Kidney (tissue), 14 donors: ENCODE measurements around the gene AVPR1A. TPM values are rescaled to one million over a fixed set of nuclear protein-coding genes. Genes with fewer than 3 reads are reported as not detected.
A peak's percentile ranks its signal among the peaks of the same experiment; 100 is the strongest.

Experiments used
- DNase-seq, 5 donors: peaks; one replicate each; pipeline ENCODE4 v3.0.0-alpha.2; 2013 to 2020
- FAIRE-seq: peaks from 2 replicates; lab custom pipeline; 2012; peaks lifted over from hg19 to GRCh38; lab: Jason Lieb, UNC
- H3K27ac ChIP-seq, 2 donors: one replicate each; pipeline ENCODE4 v1.7.0; 2013; ENCODE audit warnings: low read depth in 2 of 2, low read length in 2 of 2, inconsistent platforms in 1 of 2
- H3K27me3 ChIP-seq: one replicate; pipeline ENCODE4 v1.7.1; 2013; ENCODE audit warnings: low read length, inconsistent platforms; ENCODE audit not compliant: control insufficient read depth, insufficient read depth
- H3K36me3 ChIP-seq, 3 donors: one replicate each; pipeline versions ENCODE4 v1.7.0 to v1.7.1; 2013; ENCODE audit warnings: low read length in 3 of 3, control low read depth in 1 of 3, inconsistent platforms in 1 of 3; ENCODE audit not compliant: insufficient read depth in 3 of 3, control insufficient read depth in 2 of 3
- H3K4me1 ChIP-seq, 3 donors: one replicate each; pipeline versions ENCODE4 v1.7.0 to v1.7.1; 2013; ENCODE audit warnings: low read length in 3 of 3, inconsistent platforms in 1 of 3, low read depth in 1 of 3; ENCODE audit not compliant: control insufficient read depth in 2 of 3, insufficient read depth in 2 of 3
- H3K4me3 ChIP-seq, 3 donors: one replicate each; pipeline versions ENCODE4 v1.7.0 to v1.8.1; 2013; ENCODE audit warnings: low read length in 3 of 3, control low read depth in 1 of 3, inconsistent platforms in 1 of 3
- H3K9ac ChIP-seq, 3 donors: one replicate each; pipeline versions ENCODE4 v1.7.0 to v1.7.1; 2013; ENCODE audit warnings: low read length in 3 of 3, control low read depth in 1 of 3, inconsistent platforms in 1 of 3
- H3K9me3 ChIP-seq, 3 donors: one replicate each; pipeline versions ENCODE4 v1.7.0 to v1.7.1; 2013; ENCODE audit warnings: low read length in 3 of 3, control low read depth in 1 of 3, inconsistent platforms in 1 of 3; ENCODE audit not compliant: control insufficient read depth in 2 of 3, insufficient read depth in 1 of 3
- CTCF ChIP-seq: IDR thresholded peaks from 3 replicates; pipeline ENCODE4 v1.5.1; 2012; ENCODE audit warnings: mild to moderate bottlenecking, moderate library complexity, borderline replicate concordance; ENCODE audit not compliant: insufficient read depth; ENCODE audit errors: extremely low read depth
- intact Hi-C: fragments of 100-400 bp; cut with DNase I; formaldehyde crosslinking; loops from one replicate; pipeline ENCODE4 v1.11.1; 2022
- polyA plus RNA-seq: library from polyadenylated mRNA; stranded (reverse); fragments of 350-450 nt; fragmentation: Illumina TruSeq; extraction: RNeasy Lipid Tissue Mini Kit (QIAGEN cat#74804); gene quantifications from one replicate; pipeline ENCODE4 v1.2.3, GENCODE V29; 2014; ENCODE audit warnings: low read depth, low replicate concordance; ENCODE audit not compliant: insufficient read depth
- total RNA-seq: library from RNA; stranded (reverse); fragmentation: NEBNext Ultra II Directional; extraction: Animal tissue kit (Norgen Biotek cat#: 25700); gene quantifications from one replicate; pipeline ENCODE4 v1.2.1, GENCODE V29; 2021
- donor health status: control.
- donor health status: control.
- donor health status: control.
- donor health status: control.
- donor health status: control.
- donor health status: DM: yes; HTN: yes; CAD: no.
- donor health status: Normal renal cell carcinoma (clear cell type).

AVPR1A gene
- total and polyA plus RNA-seq, 2 donors from 2014 or later: 4.5 to 5.4 TPM

GRCh38 chr12:63098851-63099250 lies 52.1 kb downstream of the AVPR1A start:
- Histone ChIP-seq H3K36me3 (no peaks in the 10 kb centered on the region), H3K4me3 (no peak overlapping the region), H3K27ac (no peak overlapping the region), H3K4me1 (no peaks in the 10 kb centered on the region), H3K27me3 (no peaks in the 10 kb centered on the region), H3K9me3 (no peaks in the 10 kb centered on the region), H3K9ac (no peak overlapping the region)
- TF ChIP-seq CTCF: peak; percentile 50
- peak in 1 of 5 donors; percentile 31 for DNase-seq
- FAIRE-seq: no peak
- intact Hi-C loops: no loop called here

- H3K36me3 ChIP-seq: no peaks in the 10 kb centered on the region
- FAIRE-seq: no peak
- H3K4me1 ChIP-seq: no peaks in the 10 kb centered on the region
- no peak overlapping the region for H3K9ac ChIP-seq
- intact Hi-C loops: no loop called here
- no peaks in the 10 kb centered on the region for H3K9me3 ChIP-seq
- no peak overlapping the region for H3K27ac ChIP-seq
- no peak overlapping the region for H3K4me3 ChIP-seq
- TF ChIP-seq CTCF: no peak
- no peak for DNase-seq
- H3K27me3 ChIP-seq: no peaks in the 10 kb centered on the region
Observed at GRCh38 chr12:63095369-63095980, 55.5 kb downstream of the AVPR1A start.

- no peak overlapping the region for H3K4me3 ChIP-seq
- no peaks in the 10 kb centered on the region for H3K4me1 ChIP-seq
- FAIRE-seq: no peak
- no peak overlapping the region for H3K9ac ChIP-seq
- no peak overlapping the region for H3K27ac ChIP-seq
- DNase-seq: no peak
- H3K36me3 ChIP-seq: no peaks in the 10 kb centered on the region
- intact Hi-C loops: no loop called here
- no peak for TF ChIP-seq CTCF
- no peaks in the 10 kb centered on the region for H3K9me3 ChIP-seq
- no peaks in the 10 kb centered on the region for H3K27me3 ChIP-seq
Observed at GRCh38 chr12:63093711-63094110, 57.3 kb downstream of the AVPR1A start.

- intact Hi-C loops: no loop called here
- H3K36me3 ChIP-seq: no peaks in the 10 kb centered on the region
- no peaks in the 10 kb centered on the region for H3K4me1 ChIP-seq
- no peak overlapping the region for H3K4me3 ChIP-seq
- no peak overlapping the region for H3K27ac ChIP-seq
- DNase-seq (no peak), FAIRE-seq (no peak)
- no peak for TF ChIP-seq CTCF
- no peaks in the 10 kb centered on the region for H3K9me3 ChIP-seq
- H3K27me3 ChIP-seq: no peaks in the 10 kb centered on the region
- no peak overlapping the region for H3K9ac ChIP-seq
Observed at GRCh38 chr12:63093084-63093483, 57.9 kb downstream of the AVPR1A start.
